ENCODE data around the gene KCTD8. TPM values are rescaled to one million over a fixed set of nuclear protein-coding genes. Genes with fewer than 3 reads are reported as not detected.

KCTD8 gene
- total and polyA plus RNA-seq, 11 donors = 0.15 to 2.9 (median 0.17) TPM; not detected in 8

GRCh38 chr4:44487341-44487740 lies 38.7 kb upstream of the KCTD8 start:
- H3K36me3 ChIP-seq = no peaks in the 10 kb centered on the region
- intact Hi-C loops (cut with DNase I) = no loop called here

GRCh38 chr4:44479731-44480130 lies 31.1 kb upstream of the KCTD8 start:
- Histone ChIP-seq H3K27me3 (no peaks in the 10 kb centered on the region), H3K9me3 (peaks cover 0 to 24% (median 2%) of the 10 kb centered on the region in 12 donors), H3K36me3 (no peaks in the 10 kb centered on the region), H3K4me1 (no peaks in the 10 kb centered on the region), H3K27ac (no peak overlapping the region), H3K4me3 (no peak overlapping the region)
- DNase-seq (no peak), ATAC-seq (no peak)
- intact Hi-C loops (cut with DNase I) = no loop called here
- TF ChIP-seq POLR2A (IDR thresholded peaks at IDR 0.05) = no peak
- TF ChIP-seq CTCF (IDR thresholded peaks at IDR 0.05) = no peak

More at GRCh38 chr4:44487341-44487740, 38.7 kb upstream of the KCTD8 start:
- no peaks in the 10 kb centered on the region for H3K4me1 ChIP-seq
- ATAC-seq (no peak), DNase-seq (no peak)
- TF ChIP-seq CTCF (IDR thresholded peaks at IDR 0.05) (no peak), POLR2A (IDR thresholded peaks at IDR 0.05) (no peak)
- H3K9me3 ChIP-seq = peaks cover 0 to 9% (median 0%) of the 10 kb centered on the region in 12 donors
- 49 to 83% (median 71%) methylated on average over 3 of the region's 3 CpGs for WGBS, 4 donors
- H3K4me3 ChIP-seq = no peak overlapping the region
- H3K27me3 ChIP-seq = no peaks in the 10 kb centered on the region
- H3K27ac ChIP-seq = no peak overlapping the region

GRCh38 chr4:44462259-44462658 lies 13.7 kb upstream of the KCTD8 start:
- intact Hi-C loops (cut with DNase I) = no loop called here
- H3K4me1 ChIP-seq = no peaks in the 10 kb centered on the region
- TF ChIP-seq POLR2A (IDR thresholded peaks at IDR 0.05) (no peak), CTCF (IDR thresholded peaks at IDR 0.05) (no peak)
- H3K4me3 ChIP-seq = no peak overlapping the region
- no peak overlapping the region for H3K27ac ChIP-seq
- no peak for DNase-seq
- peaks cover 0 to 17% (median 5%) of the 10 kb centered on the region in 12 donors for H3K9me3 ChIP-seq
- WGBS, 4 donors = 36 to 54% (median 43%) methylated on average over 1 of the region's 1 CpG
- peaks cover 0 to 7% (median 0%) of the 10 kb centered on the region in 9 donors for H3K27me3 ChIP-seq
- H3K36me3 ChIP-seq = no peaks in the 10 kb centered on the region
- no peak for ATAC-seq

GRCh38 chr4:44447563-44448504 lies 775 bp downstream of the KCTD8 start:
- H3K4me3 ChIP-seq = peak overlapping the region; percentile 22 to 61 (median 50)
- intact Hi-C loops (cut with DNase I) = no loop called here
- 1 to 2% (median 1%) methylated on average over 27 to 110 of the region's 110 CpGs for WGBS, 4 donors
- H3K36me3 ChIP-seq = no peaks in the 10 kb centered on the region
- peak overlapping the region in 8 of 12 donors; percentile 14 to 86 (median 49) for H3K27ac ChIP-seq
- TF ChIP-seq POLR2A (IDR thresholded peaks at IDR 0.05) (no peak), CTCF (IDR thresholded peaks at IDR 0.05) (no peak)
- ATAC-seq (peak in 2 of 4 donors; percentile 41 to 50), DNase-seq (peak; percentile 11 to 67 (median 26))
- peaks cover 0 to 32% (median 6%) of the 10 kb centered on the region in 12 donors for H3K4me1 ChIP-seq
- H3K27me3 ChIP-seq = peaks cover 13 to 74% (median 40%) of the 10 kb centered on the region in 9 donors
- no peaks in the 10 kb centered on the region for H3K9me3 ChIP-seq
